Smooth muscle cell (in vitro differentiated cells): Measurements from ENCODE around the gene LDLRAD4. TPM values are rescaled to one million over a fixed set of nuclear protein-coding genes. Genes with fewer than 3 reads are reported as not detected.

Source experiments
- DNase-seq: peaks from one replicate; lab custom pipeline; 2025; ENCODE audit not compliant: unreplicated experiment; lab: John Stamatoyannopoulos, UW
- H2AFZ ChIP-seq: fragments of 200-600 bp; sonication (generic); 2 replicates; pipeline ENCODE4 v1.6.0; 2016; ENCODE audit warnings: antibody characterized with exemption, low read depth, mild to moderate bottlenecking
- H3F3A ChIP-seq: fragments of 200-600 bp; sonication (generic); 2 replicates; pipeline ENCODE4 v1.6.0; 2017; ENCODE audit warnings: antibody characterized with exemption, low read depth
- H3K27ac ChIP-seq: fragments of 200-600 bp; sonication (generic); 2 replicates; pipeline ENCODE4 v1.5.1; 2016; ENCODE audit warnings: low read depth, mild to moderate bottlenecking
- H3K27me3 ChIP-seq: fragments of 200-600 bp; sonication (generic); 2 replicates; pipeline ENCODE4 v1.6.1; 2016; ENCODE audit warnings: low read depth, mild to moderate bottlenecking
- H3K36me3 ChIP-seq: fragments of 200-600 bp; sonication (generic); 2 replicates; pipeline ENCODE4 v1.5.1; 2016; ENCODE audit warnings: low read depth
- H3K4me1 ChIP-seq: fragments of 200-600 bp; sonication (generic); 2 replicates; pipeline ENCODE4 v1.5.1; 2016; ENCODE audit warnings: low read depth
- H3K4me2 ChIP-seq: fragments of 200-600 bp; sonication (generic); 2 replicates; pipeline ENCODE4 v1.6.0; 2016; ENCODE audit warnings: mild to moderate bottlenecking
- H3K4me3 ChIP-seq: fragments of 200-600 bp; sonication (generic); 2 replicates; pipeline ENCODE4 v1.5.1; 2016; ENCODE audit warnings: mild to moderate bottlenecking
- H3K79me2 ChIP-seq: fragments of 200-600 bp; sonication (generic); 2 replicates; pipeline ENCODE4 v1.6.0; 2016; ENCODE audit warnings: low read depth, mild to moderate bottlenecking
- H3K9ac ChIP-seq: fragments of 200-600 bp; sonication (generic); 2 replicates; pipeline ENCODE4 v1.6.0; 2016; ENCODE audit warnings: low read depth
- H3K9me3 ChIP-seq: fragments of 200-600 bp; sonication (generic); replicated peaks from 2 replicates; pipeline ENCODE4 v1.5.1; 2016; ENCODE audit warnings: low read depth
- H4K20me1 ChIP-seq: fragments of 200-600 bp; sonication (generic); 2 replicates; pipeline ENCODE4 v1.6.0; 2016; ENCODE audit warnings: low read depth
- CTCF ChIP-seq: fragments of 200-600 bp; sonication (generic); IDR thresholded peaks from 2 replicates; pipeline ENCODE4 v1.5.1; 2017; ENCODE audit warnings: borderline replicate concordance, mild to moderate bottlenecking, antibody characterized with exemption; ENCODE audit not compliant: insufficient read depth, poor library complexity, severe bottlenecking
- WGBS: methylation state at CpG from one replicate; pipeline ENCODE4 v1.1.7; 2016; ENCODE audit warnings: low lambda C conversion rate; 5-methylcytosine and 5-hydroxymethylcytosine counted together
- polyA plus RNA-seq: library from polyadenylated mRNA; unstranded; fragments of >200 nt; fragmentation: Nextera tagmentation; extraction: Ambion mirVana; gene quantifications from 2 replicates; pipeline ENCODE4 v1.2.1, GENCODE V29; 2016
- total RNA-seq: library from RNA; depleted of rRNA; stranded (reverse); fragments of >200 nt; gene quantifications from 2 replicates; pipeline ENCODE4 v1.2.3, GENCODE V29; 2014

Gene LDLRAD4
- total and polyA plus RNA-seq, 2 experiments from 2014 or later = 36.2 to 48.3 TPM

GRCh38 chr18:13374468-13375301 is 156.1 kb downstream of the LDLRAD4 start:
- Histone ChIP-seq H3K4me1 (peaks cover 3% of the 10 kb centered on the region), H3K79me2 (peaks cover 66% of the 10 kb centered on the region), H3K9me3 (no peaks in the 10 kb centered on the region), H3K27me3 (no peaks in the 10 kb centered on the region), H3K9ac (peak overlapping the region; percentile 87), H3K36me3 (no peaks in the 10 kb centered on the region), H4K20me1 (peaks cover 5% of the 10 kb centered on the region), H3K4me2 (peak overlapping the region; percentile 65), H3K4me3 (no peak overlapping the region), H3F3A (no peaks in the 10 kb centered on the region), H3K27ac (peak overlapping the region; percentile 97), H2AFZ (no peak overlapping the region)
- no peak for TF ChIP-seq CTCF
- no peak for DNase-seq
- WGBS = 54% methylated on average over 17 of the region's 17 CpGs

GRCh38 chr18:13375302-13376255 is 157.0 kb downstream of the LDLRAD4 start:
- Histone ChIP-seq H3F3A (no peaks in the 10 kb centered on the region), H3K4me3 (no peak overlapping the region), H3K9ac (peak overlapping the region; percentile 87), H3K27me3 (no peaks in the 10 kb centered on the region), H3K4me1 (peaks cover 3% of the 10 kb centered on the region), H3K79me2 (peaks cover 72% of the 10 kb centered on the region), H2AFZ (no peak overlapping the region), H3K4me2 (peak overlapping the region; percentile 65), H4K20me1 (no peaks in the 10 kb centered on the region), H3K36me3 (no peaks in the 10 kb centered on the region), H3K27ac (peak overlapping the region; percentile 97), H3K9me3 (no peaks in the 10 kb centered on the region)
- TF ChIP-seq CTCF = no peak
- peak; percentile 30 for DNase-seq
- 63% methylated on average over 19 of the region's 19 CpGs for WGBS

GRCh38 chr18:13376298-13376840 is 157.8 kb downstream of the LDLRAD4 start:
- peak overlapping the region; percentile 75 for H3K9ac ChIP-seq
- DNase-seq = no peak
- no peaks in the 10 kb centered on the region for H3K9me3 ChIP-seq
- H3K4me2 ChIP-seq = peak overlapping the region; percentile 41
- 94% methylated on average over 23 of the region's 23 CpGs for WGBS
- H3K79me2 ChIP-seq = peaks cover 71% of the 10 kb centered on the region
- no peak overlapping the region for H3K4me3 ChIP-seq
- no peak overlapping the region for H2AFZ ChIP-seq
- H4K20me1 ChIP-seq = no peaks in the 10 kb centered on the region
- H3K27ac ChIP-seq = peak overlapping the region; percentile 97
- H3K27me3 ChIP-seq = no peaks in the 10 kb centered on the region
- no peaks in the 10 kb centered on the region for H3F3A ChIP-seq
- TF ChIP-seq CTCF = no peak
- no peaks in the 10 kb centered on the region for H3K36me3 ChIP-seq
- peaks cover 3% of the 10 kb centered on the region for H3K4me1 ChIP-seq
